ENCODE measurements around the gene RTN4RL1.
"Not testable (repeated sequence)": the region's sequence is repeated elsewhere in the genome, so short reads cannot be mapped to it uniquely, and the experiment has no call there.

The RTN4RL1 gene

DNA sequence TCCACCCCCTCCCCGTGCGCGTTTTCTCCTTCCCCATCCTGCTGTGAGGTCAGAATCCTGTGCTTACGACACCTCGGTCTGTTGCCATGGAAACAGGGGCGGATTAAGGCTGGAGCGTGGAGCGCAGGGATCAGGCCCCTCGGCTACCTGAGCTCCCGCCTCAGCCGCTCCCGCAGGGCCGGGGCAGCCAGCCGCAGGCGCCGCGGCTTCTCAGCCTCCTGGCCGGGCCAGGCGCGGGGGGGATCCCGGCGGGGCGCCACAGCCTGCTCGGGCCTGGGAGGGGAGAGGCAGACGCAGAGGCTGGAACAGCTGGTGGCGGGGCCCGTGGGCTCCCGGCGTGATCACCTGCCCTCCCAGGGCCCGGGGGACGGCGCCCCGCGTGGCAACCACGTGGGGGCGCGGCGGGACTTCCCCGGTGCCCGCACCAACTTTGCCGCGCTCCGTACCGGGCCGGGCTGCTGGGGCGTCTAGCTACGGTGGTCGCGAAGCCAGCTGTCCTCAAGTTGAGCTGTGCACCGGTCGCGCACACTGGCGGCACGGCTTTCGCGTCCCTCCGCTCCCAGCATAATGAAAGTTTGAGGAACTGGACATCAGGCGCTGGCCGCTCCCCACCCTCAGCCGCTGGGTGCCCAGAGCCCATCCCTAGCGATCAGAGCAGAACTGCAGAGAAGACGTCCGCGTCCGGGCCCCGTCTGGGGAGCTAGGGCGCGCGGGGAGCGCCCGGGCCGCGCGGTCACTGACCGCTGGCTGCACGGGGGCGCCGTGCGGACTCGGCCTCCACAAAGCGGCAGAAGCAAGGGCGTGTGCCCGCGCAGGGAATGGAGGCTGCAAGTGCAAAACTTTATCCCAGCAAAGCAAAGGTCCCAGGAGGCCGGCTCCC, 1.2 kb downstream of the RTN4RL1 start:
- peak; percentile 48 for DNase-seq

DNA sequence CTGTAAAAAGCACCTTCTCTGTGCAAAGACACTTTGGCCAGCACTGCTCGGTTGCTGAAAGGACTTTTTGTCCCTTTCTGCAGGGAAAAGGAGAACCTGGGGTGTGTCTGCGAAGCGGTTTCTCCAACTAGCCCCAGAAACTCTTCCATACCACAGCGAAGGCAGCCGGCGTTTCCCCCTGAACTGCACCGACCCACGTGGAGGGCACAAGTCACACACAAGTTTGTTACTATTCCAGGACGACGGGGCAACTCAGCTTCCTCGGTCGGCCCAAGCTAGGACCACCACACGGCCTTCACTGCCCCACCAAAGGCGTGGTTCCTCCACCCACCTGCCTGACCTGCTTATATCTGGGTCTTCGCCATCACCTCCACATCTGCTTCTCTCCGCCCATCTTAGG, 1.9 kb downstream of the RTN4RL1 start:
- DNase-seq: no peak

DNA sequence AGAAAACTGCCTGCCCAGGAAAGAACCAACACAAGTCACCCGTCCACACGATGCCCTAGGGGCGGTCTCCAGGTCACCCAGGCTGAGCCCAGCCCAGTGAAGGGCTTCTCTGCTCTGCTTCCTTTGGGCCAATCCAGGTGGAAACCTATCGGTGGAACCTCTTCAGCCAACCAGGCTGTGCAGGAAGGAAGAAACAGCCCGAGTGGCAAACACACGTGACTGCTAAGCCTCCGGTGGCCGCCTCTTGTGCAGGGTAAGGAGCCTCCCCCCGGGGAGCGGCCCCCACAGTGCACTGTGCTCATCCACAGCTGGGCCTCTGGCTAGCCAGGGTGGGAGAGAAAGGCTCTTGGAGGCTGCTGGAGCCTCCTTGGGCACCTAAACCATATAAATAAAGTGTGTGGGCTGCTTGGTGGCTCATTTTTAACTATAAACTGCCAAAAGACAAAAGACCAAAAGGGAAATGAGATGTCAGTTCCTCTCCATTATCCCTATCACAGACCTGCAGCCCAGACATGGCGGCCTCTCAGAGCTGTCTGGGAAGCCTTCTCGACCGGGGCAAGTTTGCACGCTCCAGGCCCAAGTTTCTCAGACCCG, 2.4 kb downstream of the RTN4RL1 start:
- DNase-seq: no peak

GRCh38 chr17:2020721-2021120, 4.4 kb downstream of the RTN4RL1 start:
- no peak for DNase-seq

DNA sequence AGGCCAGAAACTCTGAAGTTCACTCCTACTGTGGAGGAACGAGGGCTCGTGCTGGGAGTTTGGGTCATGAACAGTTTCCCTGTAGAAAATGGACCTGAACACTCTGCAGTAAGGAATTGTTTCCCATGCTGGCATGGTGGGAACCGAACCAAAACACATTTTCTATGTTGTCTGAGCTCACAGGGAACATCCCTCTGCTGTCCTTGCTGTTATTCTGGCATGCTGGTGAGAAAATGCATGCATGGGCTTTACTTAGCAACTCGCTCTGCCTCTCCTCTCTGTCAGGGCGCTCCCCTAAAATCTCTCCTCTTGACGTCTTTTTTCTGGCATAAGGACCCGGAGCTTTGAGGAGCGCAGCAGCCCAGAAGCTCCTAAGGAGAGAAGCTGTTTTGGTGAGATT, 5.4 kb downstream of the RTN4RL1 start:
- no peak for DNase-seq

- DNase-seq: no peak
Observed at GRCh38 chr17:2018716-2019510, 6.2 kb downstream of the RTN4RL1 start.

DNA sequence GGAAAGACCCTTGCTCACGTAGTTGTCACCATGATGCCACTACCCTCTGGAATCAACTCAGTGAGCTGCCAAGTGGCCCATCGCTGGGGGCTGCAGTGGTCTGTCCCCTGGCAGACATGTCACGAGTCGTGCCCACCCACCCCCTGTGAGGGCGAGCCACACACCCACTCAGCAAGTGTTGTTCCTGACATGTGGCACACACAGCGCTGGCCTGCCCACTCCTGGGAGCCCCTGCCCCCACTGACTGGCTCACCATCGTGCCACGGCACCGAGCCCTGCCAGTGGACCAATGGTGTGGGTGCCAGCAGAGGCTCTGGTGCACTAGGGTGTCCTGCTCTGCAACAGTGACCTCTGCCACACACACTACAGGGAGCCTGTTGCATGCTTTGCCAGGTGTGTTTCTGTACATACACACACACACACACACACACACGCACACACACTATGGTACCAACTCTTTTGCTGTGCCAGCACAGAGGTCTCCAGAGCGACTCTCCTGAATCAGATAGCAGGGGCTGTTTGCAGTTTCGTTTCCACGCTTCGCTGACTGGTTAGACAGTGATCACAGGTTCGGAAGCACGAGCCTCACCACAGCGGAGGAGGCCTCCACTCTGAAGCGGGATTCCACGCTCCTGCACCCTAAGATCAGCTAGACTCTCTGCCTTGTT, 7.7 kb downstream of the RTN4RL1 start:
- DNase-seq: no peak

DNA sequence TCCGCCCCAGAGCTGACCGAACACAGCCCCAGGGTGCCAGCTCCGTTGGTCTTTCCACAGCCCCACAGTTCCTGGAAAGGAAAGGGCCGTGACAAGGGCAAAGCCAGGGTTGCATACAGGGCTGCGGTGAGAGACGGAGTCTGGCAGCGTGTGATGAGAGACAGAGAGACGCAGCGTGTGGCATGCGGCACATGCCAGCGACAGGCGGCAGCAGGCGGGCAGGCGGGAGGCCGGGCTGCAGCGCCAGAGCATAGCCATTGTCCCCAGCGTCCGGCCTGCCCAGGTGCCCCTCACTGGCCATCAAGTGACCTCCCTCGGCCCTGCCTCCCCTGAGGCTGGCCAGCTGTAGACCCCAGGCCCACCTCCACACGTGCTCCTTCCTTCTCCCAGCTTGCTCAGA, 8.6 kb downstream of the RTN4RL1 start:
- DNase-seq: no peak

DNA sequence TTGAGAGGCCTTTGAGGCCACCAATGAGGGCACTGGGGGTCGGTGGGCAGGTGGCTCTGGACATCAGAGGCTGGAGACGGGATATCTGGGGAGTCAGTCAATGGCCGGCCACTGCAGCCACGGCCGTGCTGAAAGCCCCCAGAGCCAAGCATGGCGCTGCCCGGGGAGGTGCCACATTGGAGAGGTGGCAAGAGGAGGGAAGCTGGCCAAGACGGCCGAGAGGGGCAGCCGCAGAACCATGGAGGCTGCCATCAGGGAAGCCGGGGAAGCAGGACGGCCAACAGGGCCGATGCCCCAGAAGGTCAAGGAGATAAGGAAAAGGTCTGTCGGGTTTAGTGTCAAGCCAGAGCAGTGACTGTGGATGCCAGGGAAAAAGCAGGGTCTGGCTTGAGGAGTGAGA, 9.8 kb downstream of the RTN4RL1 start:
- no peak for DNase-seq

DNA sequence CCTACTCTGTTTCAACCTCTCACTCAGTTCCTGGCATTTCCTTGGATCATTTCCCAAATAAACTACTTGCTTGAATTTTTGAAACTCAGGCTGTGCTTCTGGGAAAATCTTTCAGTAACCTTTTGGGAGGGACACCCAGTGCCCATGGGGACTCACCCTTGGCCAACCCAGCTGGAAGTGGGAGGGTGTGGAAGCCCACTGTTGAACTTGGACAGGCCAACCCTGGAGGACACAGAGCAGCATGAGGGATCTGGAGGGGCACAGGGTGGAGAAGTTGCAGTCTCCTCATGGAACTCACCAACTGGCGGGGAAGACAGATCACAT, 11.2 kb downstream of the RTN4RL1 start:
- DNase-seq: no peak

DNA sequence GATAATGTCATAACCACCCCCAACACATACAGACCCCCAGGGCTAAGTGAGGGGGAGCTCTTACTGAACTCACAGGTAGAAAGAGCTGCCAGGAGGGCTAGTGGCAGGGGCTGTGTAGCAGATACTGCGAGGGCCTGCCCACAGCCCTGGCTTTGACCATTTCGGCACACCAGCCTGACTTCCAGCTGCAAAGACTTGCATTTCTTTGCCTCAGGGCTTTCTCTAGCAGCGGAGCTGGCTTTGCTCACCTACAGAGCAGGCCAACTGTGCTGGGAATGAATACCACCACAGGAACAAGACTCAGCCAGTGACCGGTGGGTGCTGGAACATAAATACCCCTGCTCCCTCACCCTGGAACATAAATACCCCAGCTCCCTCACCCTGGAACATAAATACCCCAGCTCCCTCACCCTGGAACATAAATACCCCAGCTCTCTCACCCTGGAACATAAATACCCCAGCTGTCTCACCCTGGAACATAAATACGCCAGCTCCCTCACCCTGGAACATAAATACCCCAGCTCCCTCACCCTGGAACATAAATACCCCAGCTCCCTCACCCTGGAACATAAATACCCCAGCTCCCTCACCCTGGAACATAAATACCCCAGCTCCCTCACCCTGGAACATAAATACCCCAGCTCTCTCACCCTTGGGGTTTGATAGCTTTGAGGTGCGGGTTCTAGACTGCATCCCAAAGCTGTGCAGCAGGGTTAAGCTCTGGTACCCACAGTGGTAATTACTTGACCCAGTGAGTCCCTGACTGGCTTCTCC, 11.7 kb downstream of the RTN4RL1 start:
- DNase-seq: not testable (repeated sequence)

- DNase-seq: no peak
Observed at GRCh38 chr17:2012499-2012898, 12.6 kb downstream of the RTN4RL1 start.

DNA sequence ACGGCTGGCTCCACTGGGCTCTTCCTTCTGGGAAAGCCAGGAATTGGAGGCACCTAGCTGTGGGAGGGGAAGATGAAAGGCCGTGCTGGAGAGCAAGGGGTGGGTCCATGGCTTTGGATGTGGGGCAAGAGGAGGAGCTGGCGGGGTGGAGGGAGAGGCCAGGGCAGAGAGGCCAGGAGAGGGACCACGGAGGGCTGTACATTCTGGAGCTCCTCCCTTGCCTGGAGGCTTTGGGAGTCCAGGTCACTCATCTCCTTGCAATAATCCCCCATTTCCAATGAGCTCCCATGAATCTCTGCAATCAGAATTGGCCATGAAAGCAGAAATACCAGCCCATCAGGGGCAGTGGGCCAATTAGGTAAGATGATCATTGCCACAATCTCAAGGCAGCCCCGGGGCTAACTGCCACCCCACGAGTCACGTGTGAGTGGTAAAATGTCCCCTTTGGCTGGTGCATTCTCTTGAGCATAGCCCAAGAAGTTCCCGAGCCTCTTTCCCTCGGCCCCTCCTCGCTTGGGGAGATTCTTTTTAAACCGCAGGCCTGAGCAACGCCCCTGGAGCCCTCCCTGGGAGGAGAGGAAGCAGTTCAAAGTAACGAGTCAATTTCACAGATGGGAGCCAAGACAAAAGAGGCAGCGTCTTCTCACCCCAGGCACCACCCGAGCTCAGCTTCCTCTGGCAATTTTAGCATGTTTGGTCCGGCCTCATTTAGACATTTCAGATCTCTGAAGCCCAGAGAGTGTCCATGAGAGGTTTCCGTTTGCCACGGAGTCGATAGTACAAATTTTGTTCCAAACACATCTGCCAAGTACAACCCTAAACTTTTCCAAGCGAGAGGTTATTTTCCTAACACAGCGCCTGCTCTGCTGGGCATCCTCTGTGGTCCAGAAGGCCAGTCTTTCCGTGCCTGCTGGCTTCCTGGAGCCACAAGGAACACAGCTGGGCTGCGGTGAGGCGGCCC, 13.4 kb downstream of the RTN4RL1 start:
- DNase-seq: no peak

DNA sequence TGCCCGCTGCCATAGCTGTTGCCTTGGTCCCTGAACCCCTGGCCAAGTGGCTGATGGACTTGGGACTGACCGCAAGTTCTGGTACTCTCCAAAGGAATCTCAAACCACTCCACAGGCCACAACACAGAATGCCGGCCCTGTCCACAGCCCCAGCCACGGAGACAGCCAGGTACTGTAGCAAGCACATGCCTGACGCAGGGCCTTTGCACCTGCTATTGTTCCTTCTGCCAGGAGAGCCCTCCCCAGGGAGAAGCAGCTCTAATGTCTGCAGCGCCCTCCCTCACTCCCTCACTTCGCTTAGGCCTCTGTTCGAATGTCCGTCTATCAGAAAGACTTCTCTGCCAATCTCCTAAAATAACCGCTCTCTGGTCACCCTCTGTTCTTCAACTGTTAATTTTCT, 15.4 kb downstream of the RTN4RL1 start:
- DNase-seq: no peak

DNA sequence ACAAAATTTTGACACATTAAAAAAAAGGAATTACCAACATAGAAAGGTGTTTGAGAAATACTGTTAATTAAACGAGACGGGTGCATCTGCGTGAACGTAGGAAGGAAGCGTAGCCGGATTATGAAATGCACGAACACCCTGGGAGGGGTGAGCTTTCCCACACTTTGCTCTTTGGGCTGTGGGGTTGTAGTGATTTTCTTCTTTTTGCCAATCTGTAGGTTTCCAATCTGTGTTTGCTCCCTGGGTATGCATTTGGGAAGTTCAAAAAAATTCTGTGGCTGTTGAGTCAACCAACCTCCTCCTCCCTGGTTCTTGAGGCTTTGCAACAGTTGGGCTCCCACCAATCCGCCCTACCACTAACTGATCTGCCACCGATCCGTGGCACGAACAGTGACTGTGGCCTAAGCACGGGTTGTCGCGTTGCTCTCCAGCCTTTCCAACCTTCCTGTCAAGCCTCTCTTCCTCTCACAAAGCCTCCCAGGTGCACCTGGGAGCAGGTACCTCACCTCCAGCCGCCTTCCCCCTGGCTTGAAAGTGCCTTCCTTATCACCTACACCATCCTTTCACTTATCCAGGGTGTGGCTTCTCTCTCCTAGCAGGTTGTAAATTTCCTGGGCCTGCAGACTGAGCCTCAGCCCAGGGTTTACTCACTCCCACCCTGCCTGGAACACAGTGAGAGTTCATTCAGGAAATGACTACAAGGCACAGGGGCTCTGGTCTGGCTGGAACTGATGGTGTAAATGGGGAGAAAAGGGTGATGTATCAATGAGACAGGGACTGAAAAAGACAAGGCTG, 16.6 kb downstream of the RTN4RL1 start:
- DNase-seq: no peak

GRCh38 chr17:2004435-2004952, 20.6 kb downstream of the RTN4RL1 start:
- no peak for DNase-seq

DNA sequence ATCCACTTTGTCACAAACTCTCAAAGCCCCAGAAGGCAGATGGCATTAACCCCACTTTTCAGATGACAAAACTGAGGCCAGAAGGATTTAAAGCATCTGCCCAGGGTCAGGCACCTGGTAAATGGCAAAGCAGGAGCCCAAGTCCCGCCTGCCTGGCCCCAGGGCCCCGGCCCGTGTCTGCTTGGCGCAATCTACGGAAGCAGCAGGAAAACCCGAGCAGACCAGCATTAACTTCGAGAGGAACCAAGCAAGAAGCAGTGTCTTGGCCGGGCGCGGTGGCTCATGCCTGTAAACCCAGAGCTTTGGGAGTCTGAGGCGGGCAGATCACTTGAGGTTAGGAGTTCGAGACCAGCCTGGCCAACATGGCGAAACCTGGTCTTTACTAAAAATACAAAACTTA, 21.6 kb downstream of the RTN4RL1 start:
- DNase-seq: no peak

- no peak for DNase-seq
Observed at GRCh38 chr17:2002767-2003329, 22.3 kb downstream of the RTN4RL1 start.

- no peak for DNase-seq
Observed at GRCh38 chr17:1999557-2000251, 25.4 kb downstream of the RTN4RL1 start.

All from activated CD8-positive, alpha-beta memory T cell treated with anti-CD3 and anti-CD28 coated beads, Interleukin-2, amount 50 U/mL, for 4 hours (primary cell).